Ishikawa (cell line): ENCODE measurements around the gene COX14.

Experiments used
- EP300 ChIP-seq: IDR thresholded peaks from 2 replicates; pipeline ENCODE4 v1.6.1; 2012; ENCODE audit warnings: borderline replicate concordance
- USF1 ChIP-seq: IDR thresholded peaks from 2 replicates; pipeline ENCODE4 v1.6.1; 2012
- YY1 ChIP-seq: IDR thresholded peaks from 2 replicates; pipeline ENCODE4 v1.6.1; 2012; ENCODE audit warnings: low read depth
- TF ChIP-seq, protein P1 (sequence below): IDR thresholded peaks from 2 replicates; pipeline ENCODE4 v1.6.1; 2012

DNA sequence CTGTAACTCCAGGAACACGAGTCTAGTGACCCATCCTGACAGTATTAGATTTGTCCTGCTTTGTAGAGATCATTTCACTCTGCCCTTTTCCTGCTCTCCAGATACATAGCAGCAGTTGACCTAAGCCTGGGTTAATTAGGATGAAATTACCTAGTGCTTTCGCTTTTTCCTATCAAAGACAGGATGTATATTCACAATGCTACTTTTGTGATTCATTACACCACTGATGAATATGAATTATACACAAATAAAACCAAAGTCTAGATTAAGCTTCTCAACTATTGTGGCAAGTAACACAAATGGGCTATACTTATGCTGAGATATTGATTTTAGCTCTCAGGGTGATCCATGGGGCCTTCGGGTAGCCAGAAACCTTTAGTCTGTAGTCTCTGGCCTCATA lies 37.3 kb downstream of the COX14 start:
- TF ChIP-seq, protein P1, sequence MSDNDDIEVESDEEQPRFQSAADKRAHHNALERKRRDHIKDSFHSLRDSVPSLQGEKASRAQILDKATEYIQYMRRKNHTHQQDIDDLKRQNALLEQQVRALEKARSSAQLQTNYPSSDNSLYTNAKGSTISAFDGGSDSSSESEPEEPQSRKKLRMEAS = no peak
- TF ChIP-seq USF1 = no peak
- no peak for TF ChIP-seq YY1
- TF ChIP-seq EP300 = no peak
